Measurements from ENCODE around the gene NPEPPS.
A peak's percentile ranks its signal among the peaks of the same experiment; 100 is the strongest.

NPEPPS gene

DNA sequence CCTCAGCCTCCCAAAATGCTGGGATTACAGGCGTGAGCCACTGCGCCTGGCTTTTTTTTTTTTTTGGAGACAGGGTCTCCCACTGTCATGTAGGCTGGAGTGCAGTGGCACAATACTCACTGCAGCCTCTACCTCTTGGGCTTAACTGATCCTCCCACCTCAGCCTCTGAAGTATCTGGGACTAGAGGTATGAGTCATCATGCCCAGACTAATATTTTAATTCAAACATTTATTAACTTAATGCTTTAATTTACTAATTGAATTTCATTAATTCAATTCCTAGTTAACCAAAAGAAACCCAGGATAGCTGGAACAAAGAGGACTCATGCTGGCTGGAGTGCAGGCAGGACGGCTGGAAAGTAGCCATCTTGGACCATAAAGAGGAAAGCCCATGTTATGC lies 104.8 kb downstream of the NPEPPS start:
- H3K4me1 ChIP-seq (ENCODE audit: control insufficient read depth, insufficient read depth, low read length) = no peaks in the 10 kb centered on the region
- no peak overlapping the region for H3K4me2 ChIP-seq (ENCODE audit: low read length)
- H3K36me3 ChIP-seq (ENCODE audit: insufficient read depth, low read length) = no peaks in the 10 kb centered on the region
- no peaks in the 10 kb centered on the region for H3K9me3 ChIP-seq (replicated peaks; ENCODE audit: low read length)
- no peak overlapping the region for H3K9ac ChIP-seq (ENCODE audit: low read depth, low read length)
- H3K27me3 ChIP-seq (ENCODE audit: control insufficient read depth, insufficient read depth, low read length) = no peaks in the 10 kb centered on the region
- H3K4me3 ChIP-seq (ENCODE audit: low read length) = no peak overlapping the region

DNA sequence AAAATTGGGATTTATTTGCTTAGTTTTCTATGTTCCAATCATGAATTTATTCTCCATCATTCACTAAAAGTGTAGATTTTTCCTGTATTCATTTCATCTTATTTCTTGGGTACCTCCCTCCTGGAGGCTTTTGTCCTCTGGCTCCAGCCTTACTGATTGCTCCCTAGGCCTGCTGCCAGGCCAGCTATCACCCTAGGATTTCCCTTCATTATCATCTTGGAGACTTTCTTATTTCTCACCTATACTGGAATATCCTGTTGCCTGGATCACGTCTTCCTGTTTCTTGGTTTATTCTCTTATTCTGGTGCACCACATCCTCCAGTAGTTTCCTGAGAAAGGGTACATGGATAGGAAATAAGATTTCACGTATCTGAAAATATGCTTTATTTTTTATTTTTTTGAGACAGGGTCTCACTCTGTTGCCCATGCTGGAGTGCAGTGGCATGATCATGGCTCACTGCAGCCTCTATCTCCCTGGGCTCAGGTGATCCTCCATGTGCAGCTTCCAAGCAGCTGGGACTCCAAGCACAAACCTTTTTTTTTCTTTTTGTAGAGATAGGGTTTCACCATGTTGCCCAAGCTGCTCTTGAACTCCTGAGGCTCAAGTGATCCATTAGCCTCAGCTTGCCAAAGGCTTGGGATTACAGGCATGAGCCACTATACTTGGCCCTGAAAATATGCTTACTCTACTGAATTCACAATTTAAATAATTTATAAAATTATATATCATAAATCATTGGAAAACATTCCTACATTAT lies 105.5 kb downstream of the NPEPPS start:
- no peak overlapping the region for H3K4me2 ChIP-seq (ENCODE audit: low read length)
- no peaks in the 10 kb centered on the region for H3K4me1 ChIP-seq (ENCODE audit: control insufficient read depth, insufficient read depth, low read length)
- H3K27me3 ChIP-seq (ENCODE audit: control insufficient read depth, insufficient read depth, low read length) = no peaks in the 10 kb centered on the region
- no peak overlapping the region for H3K4me3 ChIP-seq (ENCODE audit: low read length)
- H3K36me3 ChIP-seq (ENCODE audit: insufficient read depth, low read length) = no peaks in the 10 kb centered on the region
- H3K9ac ChIP-seq (ENCODE audit: low read depth, low read length) = no peak overlapping the region
- no peaks in the 10 kb centered on the region for H3K9me3 ChIP-seq (replicated peaks; ENCODE audit: low read length)

DNA sequence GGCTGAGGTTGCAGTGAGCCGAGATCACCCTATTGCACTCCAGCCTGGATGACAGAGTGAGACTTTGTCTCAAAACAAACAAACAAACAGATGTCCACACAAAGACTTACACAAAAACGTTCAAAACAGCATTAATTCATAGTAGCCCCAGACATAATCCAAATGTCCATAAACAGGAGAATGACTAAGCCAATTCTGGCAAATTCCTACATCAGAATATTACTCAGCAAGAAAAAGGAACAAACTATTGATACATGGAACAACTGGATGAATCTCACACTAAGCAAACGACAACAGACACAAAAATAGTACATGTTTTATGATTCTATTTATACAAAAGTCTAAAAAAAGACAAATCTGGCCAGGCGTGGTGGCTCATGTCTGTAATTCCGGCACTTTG lies 108.0 kb downstream of the NPEPPS start:
- H3K9ac ChIP-seq (ENCODE audit: low read depth, low read length) = no peak overlapping the region
- no peak overlapping the region for H3K4me3 ChIP-seq (ENCODE audit: low read length)
- H3K4me2 ChIP-seq (ENCODE audit: low read length) = no peak overlapping the region
- no peaks in the 10 kb centered on the region for H3K9me3 ChIP-seq (replicated peaks; ENCODE audit: low read length)
- H3K36me3 ChIP-seq (ENCODE audit: insufficient read depth, low read length) = no peaks in the 10 kb centered on the region
- no peaks in the 10 kb centered on the region for H3K27me3 ChIP-seq (ENCODE audit: control insufficient read depth, insufficient read depth, low read length)
- peaks cover 3% of the 10 kb centered on the region for H3K4me1 ChIP-seq (ENCODE audit: control insufficient read depth, insufficient read depth, low read length)

DNA sequence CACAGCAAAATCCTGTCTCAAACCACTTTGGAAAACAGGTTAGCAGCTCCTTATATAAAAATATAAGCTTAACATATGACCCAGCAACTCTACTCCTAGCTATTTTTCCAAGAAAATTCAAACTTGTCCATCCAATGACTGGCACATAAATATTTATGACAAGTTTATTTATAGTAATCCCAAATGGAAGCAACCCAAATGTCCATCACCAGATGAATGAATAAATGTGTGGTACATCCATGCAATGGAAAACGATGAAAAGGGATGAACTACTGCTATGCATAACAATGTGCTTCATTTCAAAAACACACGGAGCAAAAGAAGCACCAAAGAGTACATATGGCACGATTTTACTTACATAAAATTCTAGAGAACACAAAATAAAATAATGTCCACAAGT lies 109.2 kb downstream of the NPEPPS start:
- Histone ChIP-seq H3K36me3 (ENCODE audit: insufficient read depth, low read length) (no peaks in the 10 kb centered on the region), H3K9me3 (replicated peaks; ENCODE audit: low read length) (no peaks in the 10 kb centered on the region), H3K4me3 (ENCODE audit: low read length) (no peak overlapping the region), H3K27me3 (ENCODE audit: control insufficient read depth, insufficient read depth, low read length) (no peaks in the 10 kb centered on the region), H3K9ac (ENCODE audit: low read depth, low read length) (no peak overlapping the region), H3K4me2 (ENCODE audit: low read length) (no peak overlapping the region), H3K4me1 (ENCODE audit: control insufficient read depth, insufficient read depth, low read length) (peaks cover 3% of the 10 kb centered on the region)

DNA sequence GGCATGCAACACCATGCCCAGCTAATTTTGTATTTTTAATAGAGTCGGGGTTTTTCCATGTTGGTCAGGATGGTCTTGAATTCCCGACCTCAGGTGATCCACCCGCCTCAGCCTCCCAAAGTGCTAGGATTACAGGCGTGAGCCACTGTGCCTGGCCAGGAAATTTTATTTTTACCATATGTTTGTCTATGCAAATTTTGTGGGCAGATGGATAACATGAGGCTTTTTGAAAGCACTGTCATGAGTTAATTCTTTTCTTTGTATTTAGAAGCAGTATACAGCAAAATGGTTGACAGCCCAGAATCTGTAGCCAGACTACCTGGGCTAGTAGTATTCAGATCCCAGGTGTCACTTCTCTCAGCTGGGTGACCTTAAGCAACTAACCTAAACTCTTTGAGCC lies 110.3 kb downstream of the NPEPPS start:
- Histone ChIP-seq H3K4me3 (ENCODE audit: low read length) (no peak overlapping the region), H3K9ac (ENCODE audit: low read depth, low read length) (no peak overlapping the region), H3K4me1 (ENCODE audit: control insufficient read depth, insufficient read depth, low read length) (peaks cover 3% of the 10 kb centered on the region), H3K4me2 (ENCODE audit: low read length) (no peak overlapping the region), H3K9me3 (replicated peaks; ENCODE audit: low read length) (no peaks in the 10 kb centered on the region), H3K36me3 (ENCODE audit: insufficient read depth, low read length) (no peaks in the 10 kb centered on the region), H3K27me3 (ENCODE audit: control insufficient read depth, insufficient read depth, low read length) (no peaks in the 10 kb centered on the region)

DNA sequence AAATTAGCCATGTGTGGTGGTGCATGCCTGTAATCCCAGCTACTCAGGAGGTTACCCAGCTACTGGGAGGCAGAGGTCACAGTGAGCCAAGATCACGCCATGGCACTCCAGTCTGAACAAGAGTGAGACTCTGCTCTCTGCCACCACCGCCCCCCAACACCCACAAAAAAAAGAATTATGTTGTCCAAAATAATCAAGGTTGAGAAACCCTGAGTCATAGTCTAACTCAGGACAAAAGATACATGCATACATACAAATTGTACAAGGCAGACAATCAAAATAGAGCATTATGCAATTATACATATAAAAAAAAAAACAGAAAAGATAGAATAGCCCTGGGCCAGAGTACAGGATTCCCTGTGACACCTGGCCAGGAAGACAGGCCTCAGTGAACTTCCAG lies 112.2 kb downstream of the NPEPPS start:
- no peaks in the 10 kb centered on the region for H3K9me3 ChIP-seq (replicated peaks; ENCODE audit: low read length)
- H3K4me3 ChIP-seq (ENCODE audit: low read length) = no peak overlapping the region
- H3K36me3 ChIP-seq (ENCODE audit: insufficient read depth, low read length) = no peaks in the 10 kb centered on the region
- H3K4me2 ChIP-seq (ENCODE audit: low read length) = no peak overlapping the region
- peaks cover 3% of the 10 kb centered on the region for H3K4me1 ChIP-seq (ENCODE audit: control insufficient read depth, insufficient read depth, low read length)
- H3K9ac ChIP-seq (ENCODE audit: low read depth, low read length) = no peak overlapping the region
- H3K27me3 ChIP-seq (ENCODE audit: control insufficient read depth, insufficient read depth, low read length) = no peaks in the 10 kb centered on the region

DNA sequence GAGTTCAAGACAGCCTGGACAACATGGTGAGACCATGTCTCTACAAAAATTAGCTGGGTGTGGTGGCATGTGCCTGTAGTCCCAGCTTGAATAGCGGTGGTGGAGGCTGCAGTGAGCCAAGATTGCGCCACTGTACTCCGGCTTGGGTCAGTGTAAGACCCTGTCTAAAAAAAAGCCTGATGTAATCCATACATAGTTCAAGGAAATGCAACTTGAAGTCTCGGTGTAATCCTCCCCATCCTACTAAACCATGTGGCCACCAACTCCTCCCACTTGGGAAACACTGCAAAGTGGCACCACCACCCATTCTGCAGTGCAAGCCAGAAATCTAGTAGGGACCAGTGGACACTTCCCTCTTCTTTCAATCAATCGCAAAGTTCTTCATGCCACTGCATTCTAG lies 113.4 kb downstream of the NPEPPS start:
- no peaks in the 10 kb centered on the region for H3K36me3 ChIP-seq (ENCODE audit: insufficient read depth, low read length)
- no peak overlapping the region for H3K9ac ChIP-seq (ENCODE audit: low read depth, low read length)
- H3K4me1 ChIP-seq (ENCODE audit: control insufficient read depth, insufficient read depth, low read length) = peaks cover 9% of the 10 kb centered on the region
- H3K4me2 ChIP-seq (ENCODE audit: low read length) = no peak overlapping the region
- H3K4me3 ChIP-seq (ENCODE audit: low read length) = no peak overlapping the region
- no peaks in the 10 kb centered on the region for H3K27me3 ChIP-seq (ENCODE audit: control insufficient read depth, insufficient read depth, low read length)
- H3K9me3 ChIP-seq (replicated peaks; ENCODE audit: low read length) = no peaks in the 10 kb centered on the region

DNA sequence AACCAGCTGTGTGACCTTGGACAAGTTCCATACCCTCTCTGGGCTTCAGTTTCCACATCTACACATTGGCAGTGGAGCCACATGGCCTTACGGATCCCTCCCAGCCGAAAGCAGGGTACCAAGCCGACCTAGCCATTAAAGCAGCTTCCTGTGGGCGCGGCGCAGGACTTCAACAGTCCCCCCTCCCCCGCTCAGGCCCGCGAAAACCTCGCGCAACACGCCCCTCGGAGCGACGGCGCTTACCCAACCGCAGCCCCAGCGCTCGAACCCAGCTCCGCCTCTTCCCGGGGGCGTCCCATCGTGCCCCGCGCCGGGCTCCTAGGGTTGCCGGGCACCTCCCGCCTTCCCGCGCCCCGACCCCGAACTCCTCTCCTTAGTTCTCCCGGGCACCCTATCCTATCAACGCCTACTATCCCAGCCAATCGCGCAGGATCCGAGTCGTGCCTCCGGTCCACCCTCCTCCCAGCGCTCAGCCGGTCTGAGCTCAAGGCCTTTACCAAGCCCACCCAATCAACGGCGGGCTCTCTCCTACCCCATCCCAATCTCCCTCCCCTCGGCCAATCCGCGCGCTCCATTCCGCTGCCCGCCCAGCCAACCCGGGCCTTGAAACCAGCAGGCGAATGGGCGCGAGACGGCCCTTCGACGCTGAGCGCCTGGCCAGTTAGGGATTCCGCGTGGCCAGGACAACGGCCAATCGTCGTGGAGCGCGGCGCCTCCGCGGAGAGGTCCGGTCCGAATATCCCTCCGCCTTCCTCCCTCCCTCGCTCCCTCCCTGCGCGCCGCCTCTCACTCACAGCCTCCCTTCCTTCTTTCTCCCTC lies 118.5 kb downstream of the NPEPPS start, which contains the start of gene KPNB1:
KPNB1 (plus strand) TSS at position 767 of the 819 bp plus-strand sequence. CDS start 326 bp downstream, outside the sequence.
- no peaks in the 10 kb centered on the region for H3K9me3 ChIP-seq (replicated peaks; ENCODE audit: low read length)
- H3K27me3 ChIP-seq (ENCODE audit: control insufficient read depth, insufficient read depth, low read length) = no peaks in the 10 kb centered on the region
- peak within 1 kb of the TSS; percentile 93 for H3K4me2 ChIP-seq (ENCODE audit: low read length)
- peaks cover 30% of the 10 kb centered on the region for H3K4me1 ChIP-seq (ENCODE audit: control insufficient read depth, insufficient read depth, low read length)
- peaks cover 22% of the 10 kb centered on the region for H3K36me3 ChIP-seq (ENCODE audit: insufficient read depth, low read length)
- peak within 1 kb of the TSS; percentile 86 for H3K4me3 ChIP-seq (ENCODE audit: low read length)
- H3K9ac ChIP-seq (ENCODE audit: low read depth, low read length) = peak within 1 kb of the TSS; percentile 91

DNA sequence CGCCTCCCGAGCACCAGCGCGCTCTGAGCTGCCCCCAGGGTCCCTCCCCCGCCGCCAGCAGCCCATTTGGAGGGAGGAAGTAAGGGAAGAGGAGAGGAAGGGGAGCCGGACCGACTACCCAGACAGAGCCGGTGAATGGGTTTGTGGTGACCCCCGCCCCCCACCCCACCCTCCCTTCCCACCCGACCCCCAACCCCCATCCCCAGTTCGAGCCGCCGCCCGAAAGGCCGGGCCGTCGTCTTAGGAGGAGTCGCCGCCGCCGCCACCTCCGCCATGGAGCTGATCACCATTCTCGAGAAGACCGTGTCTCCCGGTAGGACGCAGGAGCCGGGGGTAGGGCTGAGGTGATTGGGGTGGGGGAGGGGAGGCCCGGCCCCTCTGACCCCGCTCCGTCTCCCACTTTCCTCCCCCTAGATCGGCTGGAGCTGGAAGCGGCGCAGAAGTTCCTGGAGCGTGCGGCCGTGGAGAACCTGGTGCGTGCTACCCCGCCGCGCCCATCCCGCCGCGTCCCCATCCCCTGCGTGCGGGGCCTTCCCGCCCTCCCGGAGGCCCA lies 119.1 kb downstream of the NPEPPS start:
- Histone ChIP-seq H3K36me3 (ENCODE audit: insufficient read depth, low read length) (peaks cover 29% of the 10 kb centered on the region), H3K4me2 (ENCODE audit: low read length) (peak overlapping the region; percentile 75), H3K4me3 (ENCODE audit: low read length) (peak overlapping the region; percentile 86), H3K9ac (ENCODE audit: low read depth, low read length) (peak overlapping the region; percentile 84), H3K27me3 (ENCODE audit: control insufficient read depth, insufficient read depth, low read length) (no peaks in the 10 kb centered on the region), H3K4me1 (ENCODE audit: control insufficient read depth, insufficient read depth, low read length) (peaks cover 37% of the 10 kb centered on the region), H3K9me3 (replicated peaks; ENCODE audit: low read length) (no peaks in the 10 kb centered on the region)

DNA sequence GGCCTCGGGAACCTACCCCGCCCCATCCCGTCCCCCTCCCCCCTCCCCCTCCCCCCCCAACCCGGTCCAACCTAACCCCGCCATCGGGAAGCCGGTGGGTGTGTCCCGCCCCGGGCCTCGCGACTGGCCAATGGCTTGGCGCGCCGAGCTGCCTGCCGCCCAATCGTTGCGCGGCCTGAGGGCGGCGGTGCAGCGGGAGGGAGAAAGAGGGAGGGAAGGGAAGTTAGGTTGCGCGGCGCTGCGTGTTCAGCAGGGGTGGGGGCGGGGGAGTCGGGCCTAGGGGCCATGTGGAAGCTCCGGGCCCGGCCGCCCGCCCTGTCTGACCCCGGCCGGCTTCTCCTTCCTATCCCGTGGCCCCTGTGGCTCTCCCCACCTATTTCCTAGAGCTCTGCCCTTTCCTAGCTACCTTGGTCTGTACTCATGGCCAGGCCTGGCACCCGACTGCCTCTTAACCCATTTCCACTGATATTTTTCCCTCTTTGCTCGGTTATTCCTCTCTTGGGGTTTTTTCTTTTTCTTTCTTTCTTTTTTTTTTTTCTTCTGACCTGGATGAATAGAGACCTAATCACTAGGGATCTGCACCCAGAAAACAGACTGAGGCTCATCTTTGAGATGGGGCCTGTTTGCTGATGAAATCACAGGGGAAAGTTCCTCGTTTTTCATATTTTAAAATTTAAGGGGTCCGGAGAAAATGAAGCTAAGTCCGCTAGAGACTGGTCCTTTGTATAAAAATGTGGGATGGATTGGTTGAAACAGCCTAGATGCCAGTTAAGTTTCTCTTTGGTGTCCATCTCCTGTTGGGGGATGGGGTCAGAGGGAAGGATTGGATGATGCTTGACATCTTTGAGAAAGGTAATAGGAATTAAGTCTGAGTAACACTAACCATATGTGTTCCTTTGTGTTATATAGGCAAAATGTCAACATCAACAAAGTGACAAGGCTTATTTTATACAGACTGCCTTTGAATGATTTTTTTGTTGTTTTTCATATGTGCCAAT lies 119.9 kb downstream of the NPEPPS start:
- Histone ChIP-seq H3K4me1 (ENCODE audit: control insufficient read depth, insufficient read depth, low read length) (peaks cover 39% of the 10 kb centered on the region), H3K9ac (ENCODE audit: low read depth, low read length) (peak overlapping the region; percentile 91), H3K27me3 (ENCODE audit: control insufficient read depth, insufficient read depth, low read length) (no peaks in the 10 kb centered on the region), H3K36me3 (ENCODE audit: insufficient read depth, low read length) (peaks cover 36% of the 10 kb centered on the region), H3K4me3 (ENCODE audit: low read length) (peak overlapping the region; percentile 86), H3K9me3 (replicated peaks; ENCODE audit: low read length) (no peaks in the 10 kb centered on the region), H3K4me2 (ENCODE audit: low read length) (peak overlapping the region; percentile 90)

DNA sequence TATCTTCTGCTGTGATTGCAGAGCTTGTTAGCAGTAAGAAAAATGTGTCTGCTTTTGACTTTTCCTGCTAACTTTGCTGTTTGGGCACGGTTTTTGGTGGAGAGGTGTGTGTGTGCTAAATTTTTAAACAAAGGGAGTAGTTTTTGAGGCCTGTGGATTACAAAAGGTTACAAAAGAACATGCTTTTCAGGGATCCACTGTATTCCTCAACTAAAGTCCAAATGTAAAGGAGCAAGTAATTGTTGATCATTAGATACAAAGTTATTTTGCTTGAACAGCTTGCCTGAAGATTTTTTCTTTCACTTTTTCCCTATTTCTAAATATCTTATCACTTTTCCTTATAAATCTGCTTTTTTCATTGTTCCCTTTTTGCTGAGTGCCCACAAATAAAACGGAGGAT lies 120.8 kb downstream of the NPEPPS start:
- Histone ChIP-seq H3K4me1 (ENCODE audit: control insufficient read depth, insufficient read depth, low read length) (peaks cover 39% of the 10 kb centered on the region), H3K4me3 (ENCODE audit: low read length) (peak overlapping the region; percentile 86), H3K9me3 (replicated peaks; ENCODE audit: low read length) (no peaks in the 10 kb centered on the region), H3K27me3 (ENCODE audit: control insufficient read depth, insufficient read depth, low read length) (no peaks in the 10 kb centered on the region), H3K36me3 (ENCODE audit: insufficient read depth, low read length) (peaks cover 44% of the 10 kb centered on the region), H3K9ac (ENCODE audit: low read depth, low read length) (peak overlapping the region; percentile 91), H3K4me2 (ENCODE audit: low read length) (peak overlapping the region; percentile 90)

Measured in skeletal muscle satellite cell (primary cell).